CD4-positive, alpha-beta memory T cell (primary cell): ENCODE measurements around the gene NAB2. TPM values are rescaled to one million over a fixed set of nuclear protein-coding genes. Genes with fewer than 3 reads are reported as not detected.

Experiments
- CTCF ChIA-PET: fragments of 350-600 bp; sonication (Branson Sonifier 250); formaldehyde crosslinking; loops from one replicate; lab custom pipeline; 2021; ENCODE audit warnings: inconsistent platforms; ENCODE audit not compliant: partially characterized antibody; lab: Charles Lee
- POLR2A ChIA-PET: fragments of 350-600 bp; sonication (Branson Sonifier 250); formaldehyde crosslinking; loops from one replicate; lab custom pipeline; 2021; ENCODE audit not compliant: partially characterized antibody; lab: Charles Lee
- DNase-seq, 5 donors: peaks; one replicate each; pipeline versions ENCODE4 v3.0.0 to v3.0.0-alpha.2; 2020 to 2022; ENCODE audit warnings: mixed read lengths in 1 of 5
- H3K27ac ChIP-seq: one replicate; pipeline ENCODE4 v1.7.0; 2013; ENCODE audit warnings: low read depth, low read length
- H3K27me3 ChIP-seq: 2 replicates; pipeline ENCODE4 v1.7.0; 2013; ENCODE audit warnings: mild to moderate bottlenecking, low read length, moderate library complexity; ENCODE audit not compliant: insufficient read depth
- H3K36me3 ChIP-seq: 2 replicates; pipeline ENCODE4 v1.7.0; 2013; ENCODE audit warnings: mild to moderate bottlenecking, low read length, moderate library complexity; ENCODE audit not compliant: insufficient read depth
- H3K4me1 ChIP-seq: 2 replicates; pipeline ENCODE4 v1.7.0; 2013; ENCODE audit warnings: mild to moderate bottlenecking, low read length, moderate library complexity; ENCODE audit not compliant: insufficient read depth
- H3K4me3 ChIP-seq, 2 donors: one replicate each; pipeline ENCODE4 v1.7.0; 2013; ENCODE audit warnings: low read length in 2 of 2, mild to moderate bottlenecking in 1 of 2
- H3K9me3 ChIP-seq, 2 donors: one replicate each; pipeline ENCODE4 v1.7.0; 2013; ENCODE audit warnings: low read length in 2 of 2, control low read depth in 1 of 2; ENCODE audit not compliant: control insufficient read depth in 1 of 2
- H3K27ac Mint-ChIP-seq, 7 donors: one replicate each; pipeline ENCODE4 v1.8.0; 2020 to 2021; ENCODE audit warnings: mixed read lengths in 7 of 7, mild to moderate bottlenecking in 6 of 7, inconsistent platforms in 3 of 7, moderate library complexity in 3 of 7
- H3K27me3 Mint-ChIP-seq, 2 donors: one replicate each; pipeline ENCODE4 v1.8.0; 2020 to 2021; ENCODE audit warnings: mixed read lengths in 2 of 2
- H3K36me3 Mint-ChIP-seq, 2 donors: one replicate each; pipeline ENCODE4 v1.8.0; 2020 to 2021; ENCODE audit warnings: mixed read lengths in 2 of 2, inconsistent platforms in 1 of 2, mild to moderate bottlenecking in 1 of 2
- H3K4me1 Mint-ChIP-seq, 4 donors: one replicate each; pipeline ENCODE4 v1.8.0; 2020 to 2021; ENCODE audit warnings: mixed read lengths in 4 of 4, mild to moderate bottlenecking in 1 of 4
- H3K4me3 Mint-ChIP-seq, 8 donors: one replicate each; pipeline ENCODE4 v1.8.0; 2020 to 2021; ENCODE audit warnings: mixed read lengths in 8 of 8, mild to moderate bottlenecking in 7 of 8, moderate library complexity in 6 of 8, inconsistent platforms in 3 of 8
- H3K9me3 Mint-ChIP-seq, 8 donors: one replicate each; pipeline ENCODE4 v1.8.0; 2020 to 2021; ENCODE audit warnings: mixed read lengths in 8 of 8, mild to moderate bottlenecking in 5 of 8, inconsistent platforms in 3 of 8, moderate library complexity in 1 of 8
- intact Hi-C: fragments of 100-400 bp; cut with micrococcal nuclease; formaldehyde crosslinking; loops from one replicate; pipeline ENCODE4 v1.15.1; 2023
- polyA plus RNA-seq, 2 donors: library from polyadenylated mRNA; unstranded; fragments of 300-500 nt; fragmentation: Illumina TruSeq; gene quantifications; one replicate each; pipeline ENCODE4 v1.2.3, GENCODE V29; 2021
- total RNA-seq, 2 experiments: library from RNA; stranded (reverse); gene quantifications; one replicate each; pipeline ENCODE4 v1.2.3, GENCODE V29; 2021

The NAB2 gene
- total and polyA plus RNA-seq, 4 experiments from 2014 or later: 0.41 to 19.5 (median 9.6) TPM

DNA sequence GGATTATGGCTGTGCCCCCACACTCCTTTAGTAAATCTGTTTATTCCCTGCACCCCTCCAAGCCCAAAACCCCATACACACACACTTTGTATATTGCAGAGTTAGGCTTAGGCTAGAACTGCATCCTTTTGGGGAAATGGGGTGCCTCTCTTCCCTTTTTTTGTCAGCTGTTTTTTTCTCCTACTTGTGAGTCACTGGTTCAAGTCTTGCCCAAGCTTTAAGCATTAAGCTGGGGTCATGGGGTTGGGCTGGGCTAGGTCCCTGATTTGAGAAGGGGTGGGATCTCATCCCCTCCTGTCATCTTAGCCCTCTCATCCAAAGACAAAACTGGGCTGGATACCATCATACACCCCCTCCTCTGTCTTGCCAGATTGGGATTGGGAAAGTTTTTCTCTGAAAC, 41.0 kb downstream of the NAB2 start:
- CTCF ChIA-PET: interaction anchor here (1.0 to 10.4 kb wide), 5 partner anchors 13 to 113 kb away, joined by 3 to 207 read pairs (median 4); no protein-coding TSS in a partner anchor
- Mint-ChIP-seq H3K27me3 (no peaks in the 10 kb centered on the region), H3K9me3 (no peaks in the 10 kb centered on the region), H3K4me3 (peak overlapping the region; percentile 10 to 74 (median 70)), H3K36me3 (no peaks in the 10 kb centered on the region), H3K27ac (peak overlapping the region in 6 of 7 donors; percentile 43 to 85 (median 56)), H3K4me1 (peaks cover 4 to 30% (median 11%) of the 10 kb centered on the region in 4 donors)
- no peak for DNase-seq
- no peaks in the 10 kb centered on the region for H3K9me3 ChIP-seq
- no peaks in the 10 kb centered on the region for H3K36me3 ChIP-seq
- H3K27me3 ChIP-seq: no peaks in the 10 kb centered on the region
- POLR2A ChIA-PET: interaction anchor here (1.4 to 5.1 kb wide), 2 partner anchors 18 to 493 kb away, joined by 4 to 57 read pairs; partner anchors contain the start of gene STAT6
- no peak overlapping the region for H3K4me3 ChIP-seq
- no peak overlapping the region for H3K27ac ChIP-seq
- peaks cover 8% of the 10 kb centered on the region for H3K4me1 ChIP-seq
- intact Hi-C loops: no loop called here

DNA sequence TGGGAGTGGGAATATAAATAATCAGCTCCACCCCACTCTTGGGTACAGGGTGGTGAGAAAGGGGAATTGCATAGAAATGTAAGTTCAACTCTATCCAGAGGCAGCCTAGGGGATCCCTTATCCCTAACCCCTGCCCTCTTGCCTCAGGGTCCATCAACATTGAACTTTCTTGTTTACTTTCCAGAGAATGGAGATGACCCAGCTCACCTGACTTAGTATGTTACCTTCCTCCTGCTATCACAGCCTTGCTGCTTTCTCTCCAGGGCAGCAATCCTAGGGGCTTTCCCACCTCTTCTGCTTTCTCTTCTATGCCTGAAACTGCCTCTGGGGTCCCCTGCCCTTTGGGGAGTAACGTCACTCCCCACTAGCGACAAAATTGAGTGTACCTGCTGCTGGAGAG, 42.0 kb downstream of the NAB2 start:
- Mint-ChIP-seq H3K27me3 (no peaks in the 10 kb centered on the region), H3K4me1 (peaks cover 4 to 30% (median 11%) of the 10 kb centered on the region in 4 donors), H3K9me3 (no peaks in the 10 kb centered on the region), H3K4me3 (peak overlapping the region in 4 of 8 donors; percentile 1 to 64 (median 26)), H3K36me3 (no peaks in the 10 kb centered on the region), H3K27ac (peak overlapping the region in 2 of 7 donors; percentile 9 to 13)
- Histone ChIP-seq H3K4me1 (peaks cover 8% of the 10 kb centered on the region), H3K36me3 (no peaks in the 10 kb centered on the region), H3K27ac (no peak overlapping the region), H3K27me3 (no peaks in the 10 kb centered on the region), H3K4me3 (no peak overlapping the region), H3K9me3 (no peaks in the 10 kb centered on the region)
- ChIA-PET POLR2A (interaction anchor here (5.1 kb wide), 1 partner anchor 19 kb away, joined by 57 read pairs; the partner anchor contains the start of gene STAT6), CTCF (interaction anchor here (0.6 to 1.4 kb wide), 3 partner anchors 45 to 112 kb away, joined by 3 to 5 read pairs (median 4); no protein-coding TSS in a partner anchor)
- intact Hi-C loops: no loop called here
- DNase-seq: no peak

DNA sequence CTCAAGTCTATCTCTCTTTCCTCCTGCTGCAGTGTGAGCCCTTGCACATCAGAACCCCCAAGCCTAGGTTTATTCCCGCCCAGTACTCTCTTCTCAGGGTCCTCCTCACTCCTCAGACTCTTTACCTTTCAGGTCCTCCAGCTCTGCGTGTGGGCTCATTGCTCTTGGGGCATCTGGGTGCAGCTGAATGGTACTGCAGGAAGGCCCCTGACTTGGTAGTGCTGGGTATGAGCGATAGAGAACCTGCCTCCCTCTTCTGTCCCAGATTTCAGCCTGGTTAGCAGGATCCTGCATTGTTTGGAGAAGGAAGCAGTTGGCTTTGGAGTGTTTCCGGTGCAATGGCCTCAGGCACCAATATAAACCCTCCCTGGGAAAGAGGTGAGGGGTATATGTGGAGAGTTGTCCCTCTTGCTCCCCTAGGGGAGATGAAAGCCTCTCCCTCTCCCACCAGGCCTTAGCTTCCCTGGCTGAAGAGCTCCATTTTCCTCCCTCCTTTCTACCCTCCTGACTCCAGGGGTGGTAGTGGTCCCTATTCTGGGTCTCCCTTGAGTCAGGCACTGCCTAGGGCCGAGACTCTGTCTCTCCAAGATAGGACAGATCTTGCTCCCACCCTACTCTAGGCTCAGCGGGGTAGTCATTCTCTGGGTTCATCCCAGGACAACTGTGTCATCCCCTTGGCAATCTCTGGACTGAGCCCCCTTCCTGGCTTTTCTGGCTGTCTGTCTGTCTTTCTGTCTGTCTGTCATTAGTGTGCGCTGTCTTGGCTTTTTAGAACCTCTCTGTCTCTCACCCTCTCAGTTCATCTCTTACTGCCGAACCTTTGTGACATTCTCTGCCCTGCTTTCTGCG, 43.2 kb downstream of the NAB2 start:
- peaks cover 5% of the 10 kb centered on the region for H3K4me1 ChIP-seq
- no peaks in the 10 kb centered on the region for H3K27me3 Mint-ChIP-seq
- H3K27me3 ChIP-seq: no peaks in the 10 kb centered on the region
- no peaks in the 10 kb centered on the region for H3K36me3 Mint-ChIP-seq
- intact Hi-C loops: no loop called here
- H3K4me3 Mint-ChIP-seq: peak overlapping the region in 1 of 8 donors; percentile 5
- ChIA-PET POLR2A (interaction anchor here (1.9 kb wide), 1 partner anchor 21 kb away, joined by 5 read pairs; the partner anchor contains the start of gene STAT6), CTCF (interaction anchor here (0.6 to 3.0 kb wide), 4 partner anchors 9 to 51 kb away, joined by 3 to 15 read pairs (median 4); no protein-coding TSS in a partner anchor)
- H3K9me3 ChIP-seq: no peaks in the 10 kb centered on the region
- peaks cover 3 to 22% (median 11%) of the 10 kb centered on the region in 4 donors for H3K4me1 Mint-ChIP-seq
- peak overlapping the region in 6 of 7 donors; percentile 9 to 88 (median 46) for H3K27ac Mint-ChIP-seq
- no peak for DNase-seq
- no peaks in the 10 kb centered on the region for H3K36me3 ChIP-seq
- no peak overlapping the region for H3K27ac ChIP-seq
- no peaks in the 10 kb centered on the region for H3K9me3 Mint-ChIP-seq
- H3K4me3 ChIP-seq: no peak overlapping the region

DNA sequence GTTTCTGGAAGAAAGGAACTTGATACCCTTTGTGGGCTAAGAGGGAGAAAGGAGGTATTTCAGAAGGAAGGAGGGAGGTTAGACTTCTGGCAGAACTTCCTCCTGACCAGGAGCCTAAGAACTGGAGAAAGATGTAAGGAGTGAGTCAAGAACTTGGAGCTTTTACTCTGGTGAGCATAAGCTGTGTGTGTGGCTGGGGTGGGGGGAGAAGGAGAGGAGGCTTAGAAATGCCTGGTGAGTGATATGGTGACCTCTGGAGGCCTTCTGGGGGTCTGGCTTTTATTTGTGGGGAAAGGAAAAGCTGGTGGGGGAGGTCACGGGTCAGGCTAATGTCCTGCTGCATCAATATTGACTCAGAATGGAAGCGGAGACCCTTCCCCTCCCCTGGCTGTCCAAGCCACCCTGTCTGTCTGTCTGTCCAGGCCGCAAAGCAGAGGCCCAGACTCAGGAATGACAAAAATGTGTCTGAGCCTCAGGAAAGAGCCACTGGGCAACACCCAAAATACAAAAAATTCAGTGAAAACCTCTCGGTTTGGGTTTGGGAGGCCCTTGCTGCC, 44.2 kb downstream of the NAB2 start:
- Histone ChIP-seq H3K4me3 (no peak overlapping the region), H3K4me1 (peaks cover 5% of the 10 kb centered on the region), H3K9me3 (no peaks in the 10 kb centered on the region), H3K36me3 (no peaks in the 10 kb centered on the region), H3K27me3 (no peaks in the 10 kb centered on the region), H3K27ac (no peak overlapping the region)
- POLR2A ChIA-PET: interaction anchor here (0.5 to 1.9 kb wide), 2 partner anchors 22 to 526 kb away, joined by 3 to 5 read pairs; partner anchors contain the start of gene STAT6
- H3K4me1 Mint-ChIP-seq: peaks cover 0 to 20% (median 11%) of the 10 kb centered on the region in 4 donors
- DNase-seq: no peak
- no peak overlapping the region for H3K4me3 Mint-ChIP-seq
- H3K27me3 Mint-ChIP-seq: no peaks in the 10 kb centered on the region
- peak overlapping the region in 2 of 7 donors; percentile 46 to 56 for H3K27ac Mint-ChIP-seq
- intact Hi-C loops: no loop called here
- CTCF ChIA-PET: interaction anchor here (1.0 to 3.0 kb wide), 3 partner anchors 10 to 62 kb away, joined by 3 to 15 read pairs (median 4); no protein-coding TSS in a partner anchor
- H3K9me3 Mint-ChIP-seq: no peaks in the 10 kb centered on the region
- H3K36me3 Mint-ChIP-seq: no peaks in the 10 kb centered on the region

DNA sequence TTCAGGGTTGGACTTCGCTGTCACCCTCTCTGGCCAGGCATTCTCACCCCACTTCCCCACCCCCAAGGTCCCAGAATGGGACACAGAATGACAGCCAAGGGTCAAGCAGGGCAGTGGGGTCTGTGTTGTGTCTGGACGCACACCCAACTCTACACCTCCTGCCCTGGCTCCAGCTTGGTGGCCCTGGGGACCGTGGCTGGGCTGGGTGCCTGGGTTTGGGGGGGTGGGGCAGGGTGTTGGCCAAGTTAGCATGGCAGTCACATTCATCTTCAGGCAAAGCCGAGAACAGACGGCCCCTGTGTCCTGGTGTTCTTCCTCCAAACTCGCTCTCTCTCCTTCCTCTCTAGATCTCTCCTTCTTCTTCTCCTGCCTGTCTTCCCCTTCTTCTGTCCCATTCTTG, 45.0 kb downstream of the NAB2 start:
- intact Hi-C loops: no loop called here
- Mint-ChIP-seq H3K27ac (no peak overlapping the region), H3K36me3 (no peaks in the 10 kb centered on the region), H3K4me3 (no peak overlapping the region), H3K27me3 (no peaks in the 10 kb centered on the region), H3K4me1 (peaks cover 0 to 20% (median 11%) of the 10 kb centered on the region in 4 donors), H3K9me3 (no peaks in the 10 kb centered on the region)
- POLR2A ChIA-PET: no interaction called here
- CTCF ChIA-PET: interaction anchor here (1.0 to 3.0 kb wide), 3 partner anchors 10 to 63 kb away, joined by 3 to 15 read pairs (median 4); no protein-coding TSS in a partner anchor
- Histone ChIP-seq H3K4me3 (no peak overlapping the region), H3K4me1 (peaks cover 2% of the 10 kb centered on the region), H3K27ac (no peak overlapping the region), H3K36me3 (no peaks in the 10 kb centered on the region), H3K9me3 (no peaks in the 10 kb centered on the region), H3K27me3 (no peaks in the 10 kb centered on the region)
- DNase-seq: no peak

DNA sequence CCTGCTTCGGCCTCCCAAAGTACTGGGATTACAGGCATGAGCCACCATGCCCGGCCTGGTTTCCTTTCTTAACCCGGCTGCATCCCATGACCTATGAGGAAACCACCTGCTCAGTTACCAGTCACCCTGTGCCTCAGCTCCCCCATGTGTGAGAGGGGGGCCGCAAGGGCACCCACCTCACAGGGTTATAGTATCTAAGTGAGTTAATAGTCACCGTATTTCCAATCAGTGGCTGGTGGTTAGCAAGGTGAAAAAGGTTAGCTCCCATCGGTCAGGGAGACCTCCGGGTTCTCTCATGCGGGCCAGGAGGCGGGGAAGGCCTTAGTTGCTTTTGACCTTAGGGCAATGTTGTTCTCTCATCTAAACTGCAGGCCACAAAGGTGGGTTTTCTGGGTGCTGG, 46.0 kb downstream of the NAB2 start:
- H3K36me3 Mint-ChIP-seq: peaks cover 0 to 4% of the 10 kb centered on the region in 2 donors
- H3K27me3 Mint-ChIP-seq: no peaks in the 10 kb centered on the region
- POLR2A ChIA-PET: no interaction called here
- CTCF ChIA-PET: interaction anchor here (1.1 to 3.0 kb wide), 2 partner anchors 11 to 73 kb away, joined by 3 to 15 read pairs; no protein-coding TSS in a partner anchor
- H3K9me3 ChIP-seq: no peaks in the 10 kb centered on the region
- no peak for DNase-seq
- H3K36me3 ChIP-seq: no peaks in the 10 kb centered on the region
- H3K9me3 Mint-ChIP-seq: no peaks in the 10 kb centered on the region
- H3K4me1 ChIP-seq: no peaks in the 10 kb centered on the region
- H3K4me3 Mint-ChIP-seq: no peak overlapping the region
- no peaks in the 10 kb centered on the region for H3K27me3 ChIP-seq
- H3K27ac ChIP-seq: no peak overlapping the region
- intact Hi-C loops: no loop called here
- no peak overlapping the region for H3K4me3 ChIP-seq
- H3K27ac Mint-ChIP-seq: no peak overlapping the region
- peaks cover 0 to 15% (median 7%) of the 10 kb centered on the region in 4 donors for H3K4me1 Mint-ChIP-seq
